GM19193 (cell line): ENCODE results near the gene KIF1B.

Source experiments
- POLR2A ChIP-seq: IDR thresholded peaks from 4 replicates; pipeline ENCODE4 v1.6.1; 2011; ENCODE audit not compliant: insufficient read depth, insufficient read length; ENCODE audit errors: extremely low read depth

KIF1B gene

GRCh38 chr1:10291705-10292104 lies 81.3 kb downstream of the KIF1B start:
- TF ChIP-seq POLR2A, result no peak

GRCh38 chr1:10292188-10292587 lies 81.8 kb downstream of the KIF1B start:
- no peak for TF ChIP-seq POLR2A

GRCh38 chr1:10295481-10296085 lies 85.2 kb downstream of the KIF1B start:
- no peak for TF ChIP-seq POLR2A

- TF ChIP-seq POLR2A, result no peak
Observed at GRCh38 chr1:10299151-10299550, 88.8 kb downstream of the KIF1B start.

- no peak for TF ChIP-seq POLR2A
Observed at GRCh38 chr1:10302416-10302815, 92.0 kb downstream of the KIF1B start.

GRCh38 chr1:10304295-10304694 lies 93.9 kb downstream of the KIF1B start:
- TF ChIP-seq POLR2A, result no peak

GRCh38 chr1:10306435-10306834 lies 96.1 kb downstream of the KIF1B start:
- no peak for TF ChIP-seq POLR2A

GRCh38 chr1:10308001-10308400 lies 97.6 kb downstream of the KIF1B start:
- TF ChIP-seq POLR2A, result no peak

GRCh38 chr1:10309243-10310011 lies 99.1 kb downstream of the KIF1B start:
- no peak for TF ChIP-seq POLR2A

GRCh38 chr1:10316752-10317151 lies 106.4 kb downstream of the KIF1B start:
- no peak for TF ChIP-seq POLR2A

- TF ChIP-seq POLR2A, result no peak
Observed at GRCh38 chr1:10319750-10320149, 109.4 kb downstream of the KIF1B start.

GRCh38 chr1:10320336-10320735 lies 110.0 kb downstream of the KIF1B start:
- TF ChIP-seq POLR2A, result no peak

- no peak for TF ChIP-seq POLR2A
Observed at GRCh38 chr1:10322821-10323220, 112.5 kb downstream of the KIF1B start.

- TF ChIP-seq POLR2A, result no peak
Observed at GRCh38 chr1:10324627-10325026, 114.3 kb downstream of the KIF1B start.

GRCh38 chr1:10325521-10325920 lies 115.2 kb downstream of the KIF1B start:
- TF ChIP-seq POLR2A, result no peak

- TF ChIP-seq POLR2A, result no peak
Observed at GRCh38 chr1:10326251-10326650, 115.9 kb downstream of the KIF1B start.

GRCh38 chr1:10328180-10328963 lies 118.0 kb downstream of the KIF1B start:
- no peak for TF ChIP-seq POLR2A

GRCh38 chr1:10337436-10337835 lies 127.1 kb downstream of the KIF1B start:
- TF ChIP-seq POLR2A, result no peak
